ENCODE results near the gene DACT2. TPM values are rescaled to one million over a fixed set of nuclear protein-coding genes. Genes with fewer than 3 reads are reported as not detected.

Gene DACT2
- total RNA-seq, 1 experiment from 2014 or later: 3.3 TPM

DNA sequence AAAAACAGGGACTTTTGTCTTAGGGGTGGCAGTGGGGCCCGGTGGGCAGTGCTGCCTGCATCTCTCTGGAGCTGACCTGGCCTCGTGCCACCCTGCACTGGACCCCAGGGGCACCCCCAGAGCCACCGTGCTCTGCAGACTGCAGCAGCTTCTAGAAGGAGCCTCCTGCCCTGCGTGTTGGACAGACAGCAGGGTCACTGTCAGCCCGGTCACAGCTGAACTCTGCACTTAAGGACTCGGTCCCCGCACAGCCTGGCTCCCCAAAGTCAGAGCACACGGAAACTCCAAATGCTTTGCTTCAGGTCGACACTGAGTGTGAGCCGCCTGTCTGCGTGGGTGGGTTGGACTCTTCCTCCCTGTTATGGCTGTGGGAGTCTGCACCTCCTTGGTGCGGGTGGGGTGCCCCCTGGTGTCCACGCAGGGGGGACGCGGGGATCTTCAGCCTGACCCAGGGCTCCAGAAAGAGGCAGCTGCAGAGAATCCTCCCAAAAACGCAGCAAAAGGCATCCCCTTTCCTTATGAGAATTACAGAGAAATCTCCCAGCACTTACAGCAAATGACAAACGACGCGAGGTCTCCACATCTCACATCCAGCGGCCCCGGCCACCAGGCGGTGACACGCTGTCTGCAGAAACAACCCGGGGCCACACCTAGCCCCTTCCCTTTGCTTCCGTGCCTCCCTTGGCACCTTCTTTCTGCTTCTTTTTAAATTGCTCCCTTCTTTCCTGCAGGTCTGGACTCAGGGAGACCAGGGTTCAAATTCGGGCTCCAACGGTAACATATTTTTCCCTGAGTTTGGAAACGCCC lies 36.3 kb upstream of the DACT2 start:
- POLR2A ChIA-PET: no interaction called here

GRCh38 chr6:168354338-168354737 lies 34.8 kb upstream of the DACT2 start:
- Histone ChIP-seq H3K9me3 (ENCODE audit: control insufficient read depth, insufficient read depth, low read depth, low read length) (peaks cover 4% of the 10 kb centered on the region; the same call in 1 of the 2 replicates), H3K27ac (ENCODE audit: low read length) (no peak overlapping the region), H3K36me3 (ENCODE audit: control insufficient read depth, insufficient read depth, low read length) (no peaks in the 10 kb centered on the region), H3K4me1 (ENCODE audit: control insufficient read depth, insufficient read depth, low read length) (no peaks in the 10 kb centered on the region), H3K27me3 (ENCODE audit: control insufficient read depth, insufficient read depth, low read length) (no peaks in the 10 kb centered on the region), H3K4me3 (ENCODE audit: low read depth in 2 of 2, low read length in 2 of 2) (no peak overlapping the region)
- TF ChIP-seq REST (IDR thresholded peaks at IDR 0.05; ENCODE audit: insufficient read depth in 1 of 2, low read depth in 2 of 2, low read length in 1 of 2): no peak
- TF ChIP-seq POLR2AphosphoS5 (IDR thresholded peaks at IDR 0.05; ENCODE audit: low read depth, low read length): no peak
- no peak for TF ChIP-seq SIN3A (IDR thresholded peaks at IDR 0.05; ENCODE audit: borderline replicate concordance, insufficient read depth, low read depth, low read length)
- no peak for TF ChIP-seq TCF7L2 (IDR thresholded peaks at IDR 0.05; ENCODE audit: low read depth, low read length)
- TF ChIP-seq, protein P1, sequence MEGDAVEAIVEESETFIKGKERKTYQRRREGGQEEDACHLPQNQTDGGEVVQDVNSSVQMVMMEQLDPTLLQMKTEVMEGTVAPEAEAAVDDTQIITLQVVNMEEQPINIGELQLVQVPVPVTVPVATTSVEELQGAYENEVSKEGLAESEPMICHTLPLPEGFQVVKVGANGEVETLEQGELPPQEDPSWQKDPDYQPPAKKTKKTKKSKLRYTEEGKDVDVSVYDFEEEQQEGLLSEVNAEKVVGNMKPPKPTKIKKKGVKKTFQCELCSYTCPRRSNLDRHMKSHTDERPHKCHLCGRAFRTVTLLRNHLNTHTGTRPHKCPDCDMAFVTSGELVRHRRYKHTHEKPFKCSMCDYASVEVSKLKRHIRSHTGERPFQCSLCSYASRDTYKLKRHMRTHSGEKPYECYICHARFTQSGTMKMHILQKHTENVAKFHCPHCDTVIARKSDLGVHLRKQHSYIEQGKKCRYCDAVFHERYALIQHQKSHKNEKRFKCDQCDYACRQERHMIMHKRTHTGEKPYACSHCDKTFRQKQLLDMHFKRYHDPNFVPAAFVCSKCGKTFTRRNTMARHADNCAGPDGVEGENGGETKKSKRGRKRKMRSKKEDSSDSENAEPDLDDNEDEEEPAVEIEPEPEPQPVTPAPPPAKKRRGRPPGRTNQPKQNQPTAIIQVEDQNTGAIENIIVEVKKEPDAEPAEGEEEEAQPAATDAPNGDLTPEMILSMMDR (IDR thresholded peaks at IDR 0.05): no peak
- ChIA-PET CTCF (no interaction called here), POLR2A (no interaction called here)
- BruUV-seq (replicated peaks): no TSS peak
- intact Hi-C loops (cut with micrococcal nuclease; ENCODE audit: unreplicated experiment): loop anchor here (2.0 kb wide), 1 partner anchor 204 kb away; no protein-coding TSS in a partner anchor
- in situ Hi-C loops (cut with HindIII; ENCODE audit: low pct_unique_long_range_greater_than_20kb, low sequenced_read_pairs): no loop called here
- DNase-seq (ENCODE audit: low read depth, low spot score): no peak
- ATAC-seq: no peak

More for the DNA sequence above, 36.3 kb upstream of the DACT2 start:
- BruUV-seq (replicated peaks): no TSS peak
- intact Hi-C loops (cut with micrococcal nuclease; ENCODE audit: unreplicated experiment) (loop anchor here (2.0 kb wide), 1 partner anchor 205 kb away; no protein-coding TSS in a partner anchor), in situ Hi-C loops (cut with HindIII; ENCODE audit: low pct_unique_long_range_greater_than_20kb, low sequenced_read_pairs) (no loop called here)
- no peaks in the 10 kb centered on the region for H3K27me3 ChIP-seq (ENCODE audit: control insufficient read depth, insufficient read depth, low read length)
- DNase-seq (ENCODE audit: low read depth, low spot score): no peak
- TF ChIP-seq SIN3A (IDR thresholded peaks at IDR 0.05; ENCODE audit: borderline replicate concordance, insufficient read depth, low read depth, low read length) (no peak), REST (IDR thresholded peaks at IDR 0.05; ENCODE audit: insufficient read depth in 1 of 2, low read depth in 2 of 2, low read length in 1 of 2) (no peak), POLR2AphosphoS5 (IDR thresholded peaks at IDR 0.05; ENCODE audit: low read depth, low read length) (no peak), TCF7L2 (IDR thresholded peaks at IDR 0.05; ENCODE audit: low read depth, low read length) (no peak)
- TF ChIP-seq, protein P1 (IDR thresholded peaks at IDR 0.05): peak; percentile 96
- no peaks in the 10 kb centered on the region for H3K4me1 ChIP-seq (ENCODE audit: control insufficient read depth, insufficient read depth, low read length)
- H3K9me3 ChIP-seq (ENCODE audit: control insufficient read depth, insufficient read depth, low read depth, low read length): peaks cover 13% of the 10 kb centered on the region; the same call in 1 of the 2 replicates
- no peaks in the 10 kb centered on the region for H3K36me3 ChIP-seq (ENCODE audit: control insufficient read depth, insufficient read depth, low read length)
- ATAC-seq: peak; percentile 99
- CTCF ChIA-PET: interaction anchor here (0.6 to 0.9 kb wide), 5 partner anchors 26 to 212 kb away, joined by 3 to 5 read pairs (median 3); no protein-coding TSS in a partner anchor
- no peak overlapping the region for H3K27ac ChIP-seq (ENCODE audit: low read length)
- H3K4me3 ChIP-seq (ENCODE audit: low read depth in 2 of 2, low read length in 2 of 2): no peak overlapping the region; a peak in 1 of 4 replicates

Measured in Panc1 (cell line).